HepG2 (cell line): ENCODE measurements around the gene ARHGAP10. TPM values are rescaled to one million over a fixed set of nuclear protein-coding genes. Genes with fewer than 3 reads are reported as not detected.

Source experiments
- ADNP ChIP-seq: sonication (generic); formaldehyde crosslinking; IDR thresholded peaks from 2 replicates; pipeline ENCODE4 v1.4.0; 2020; ENCODE audit warnings: missing genetic modification reagents
- HDAC1 ChIP-seq: sonication (generic); formaldehyde crosslinking; IDR thresholded peaks from 2 replicates; pipeline ENCODE4 v1.5.1; 2020; ENCODE audit warnings: mild to moderate bottlenecking, missing genetic modification reagents
- NFAT5 ChIP-seq: sonication (generic); formaldehyde crosslinking; IDR thresholded peaks from 2 replicates; pipeline ENCODE4 v1.4.0; 2020; ENCODE audit warnings: missing genetic modification reagents
- ZHX2 ChIP-seq, 2 experiments: sonication (generic) in 1 of 2; formaldehyde crosslinking in 1 of 2; IDR thresholded peaks; 2 replicates each; pipeline versions ENCODE4 v1.6.1 to v1.9.0; 2014 to 2022; ENCODE audit warnings: antibody characterized with exemption in 1 of 2, borderline replicate concordance in 1 of 2, inconsistent platforms in 1 of 2, low read depth in 1 of 2, missing genetic modification reagents in 1 of 2
- ZNF280D ChIP-seq: sonication (generic); formaldehyde crosslinking; IDR thresholded peaks from 2 replicates; pipeline ENCODE4 v1.5.1; 2020; ENCODE audit warnings: mild to moderate bottlenecking, missing genetic modification reagents
- ZNF451 ChIP-seq: sonication (generic); formaldehyde crosslinking; IDR thresholded peaks from 2 replicates; pipeline ENCODE4 v1.5.0; 2020; ENCODE audit warnings: mild to moderate bottlenecking, missing genetic modification reagents
- ZNF468 ChIP-seq: sonication (generic); formaldehyde crosslinking; IDR thresholded peaks from 2 replicates; pipeline ENCODE4 v1.8.0; 2022; ENCODE audit warnings: mild to moderate bottlenecking, moderate library complexity, missing genetic modification reagents
- polyA plus RNA-seq, 8 experiments: library from polyadenylated mRNA; depleted of rRNA in 3 of 8; stranded (reverse) in 7 of 8; unstranded in 1 of 8; fragments of >200 nt; fragmentation: Illumina TruSeq in 4 of 8; extraction: Trizol in 4 of 8; gene quantifications; 2 replicates each; pipeline versions ENCODE4 v1.2.1 to v1.2.3, GENCODE V29; 2011 to 2016; ENCODE audit warnings: low read depth in 4 of 8, missing spikeins in 1 of 8, mixed read lengths in 1 of 8; ENCODE audit not compliant: insufficient read depth in 1 of 8
- total RNA-seq, 5 experiments: library from RNA; depleted of rRNA; stranded (reverse); fragments of >200 nt; fragmentation: Illumina TruSeq; extraction: Trizol; gene quantifications; 2 replicates each; pipeline ENCODE4 v1.2.3, GENCODE V29; 2016; ENCODE audit warnings: low read depth in 1 of 5

The ARHGAP10 gene
- total and polyA plus RNA-seq, 2 of the 13 experiments (the other 11 are each of a cell fraction or from before 2014, with no cell fraction given): 0.45 to 1.6 TPM

- TF ChIP-seq ZNF280D (CRISPR knock-in tag): no peak
- no peak for TF ChIP-seq NFAT5 (CRISPR knock-in tag)
- TF ChIP-seq ZHX2 (IDR thresholded peaks at IDR 0.05; ENCODE audit: low read depth): no peak
- no peak for TF ChIP-seq ZHX2 (CRISPR knock-in tag; IDR thresholded peaks at IDR 0.05; ENCODE audit: borderline replicate concordance)
- TF ChIP-seq ZNF468 (CRISPR knock-in tag): no peak
- TF ChIP-seq ZNF451: no peak
- no peak for TF ChIP-seq ADNP (CRISPR knock-in tag)
- TF ChIP-seq HDAC1: no peak
These were observed 169.5 kb downstream of the ARHGAP10 start (continued) for GRCh38 chr4:147901388-147901787.
